Mucosa of rectum (tissue), 2 donors: ENCODE measurements around the gene UMAD1.

Experiments used
- H3K27ac ChIP-seq, 2 donors: one replicate each; pipeline ENCODE4 v1.7.0; 2013; ENCODE audit warnings: inconsistent platforms in 2 of 2, low read depth in 2 of 2, low read length in 2 of 2
- H3K27me3 ChIP-seq, 2 donors: one replicate each; pipeline ENCODE4 v1.7.0; 2013; ENCODE audit warnings: low read length in 2 of 2; ENCODE audit not compliant: control insufficient read depth in 2 of 2, insufficient read depth in 2 of 2
- H3K36me3 ChIP-seq, 2 donors: one replicate each; pipeline ENCODE4 v1.7.0; 2013; ENCODE audit warnings: low read length in 2 of 2; ENCODE audit not compliant: control insufficient read depth in 2 of 2, insufficient read depth in 2 of 2
- H3K4me1 ChIP-seq, 2 donors: one replicate each; pipeline ENCODE4 v1.7.0; 2013; ENCODE audit warnings: low read length in 2 of 2, mild to moderate bottlenecking in 1 of 2; ENCODE audit not compliant: control insufficient read depth in 2 of 2, insufficient read depth in 2 of 2
- H3K4me3 ChIP-seq, 2 donors: one replicate each; pipeline ENCODE4 v1.7.0; 2013; ENCODE audit warnings: low read length in 2 of 2
- H3K9ac ChIP-seq, 2 donors: one replicate each; pipeline ENCODE4 v1.7.0; 2013; ENCODE audit warnings: low read length in 2 of 2, low read depth in 1 of 2, mild to moderate bottlenecking in 1 of 2
- H3K9me3 ChIP-seq, 2 donors: one replicate each; pipeline ENCODE4 v1.7.0; 2013; ENCODE audit warnings: low read length in 2 of 2; ENCODE audit not compliant: control insufficient read depth in 2 of 2
- donor health status: healthy.
- donor health status: Normal muscosa, but diverticular disease.

Gene UMAD1

GRCh38 chr7:7701527-7701926, 61.0 kb downstream of the UMAD1 start:
- no peaks in the 10 kb centered on the region for H3K36me3 ChIP-seq
- H3K27me3 ChIP-seq = no peaks in the 10 kb centered on the region
- no peaks in the 10 kb centered on the region for H3K9me3 ChIP-seq
- no peak overlapping the region for H3K27ac ChIP-seq
- peaks cover 0 to 3% of the 10 kb centered on the region in 2 donors for H3K4me1 ChIP-seq
- H3K9ac ChIP-seq = no peak overlapping the region
- H3K4me3 ChIP-seq = no peak overlapping the region

- Histone ChIP-seq H3K9ac (no peak overlapping the region), H3K9me3 (no peaks in the 10 kb centered on the region), H3K4me3 (no peak overlapping the region), H3K27ac (no peak overlapping the region), H3K36me3 (no peaks in the 10 kb centered on the region), H3K4me1 (peaks cover 0 to 3% of the 10 kb centered on the region in 2 donors), H3K27me3 (no peaks in the 10 kb centered on the region)
Observed at GRCh38 chr7:7702826-7703225, 62.3 kb downstream of the UMAD1 start.

GRCh38 chr7:7703427-7703826, 62.9 kb downstream of the UMAD1 start:
- no peaks in the 10 kb centered on the region for H3K9me3 ChIP-seq
- no peaks in the 10 kb centered on the region for H3K36me3 ChIP-seq
- H3K27me3 ChIP-seq = no peaks in the 10 kb centered on the region
- H3K27ac ChIP-seq = no peak overlapping the region
- no peak overlapping the region for H3K4me3 ChIP-seq
- no peak overlapping the region for H3K9ac ChIP-seq
- peaks cover 0 to 3% of the 10 kb centered on the region in 2 donors for H3K4me1 ChIP-seq

GRCh38 chr7:7704867-7705266, 64.3 kb downstream of the UMAD1 start:
- H3K9me3 ChIP-seq = no peaks in the 10 kb centered on the region
- H3K9ac ChIP-seq = no peak overlapping the region
- no peaks in the 10 kb centered on the region for H3K27me3 ChIP-seq
- H3K4me1 ChIP-seq = peaks cover 0 to 3% of the 10 kb centered on the region in 2 donors
- no peaks in the 10 kb centered on the region for H3K36me3 ChIP-seq
- no peak overlapping the region for H3K27ac ChIP-seq
- H3K4me3 ChIP-seq = no peak overlapping the region

- Histone ChIP-seq H3K36me3 (no peaks in the 10 kb centered on the region), H3K27me3 (no peaks in the 10 kb centered on the region), H3K9ac (no peak overlapping the region), H3K9me3 (no peaks in the 10 kb centered on the region), H3K4me1 (peaks cover 0 to 3% of the 10 kb centered on the region in 2 donors), H3K4me3 (no peak overlapping the region), H3K27ac (no peak overlapping the region)
Observed at GRCh38 chr7:7705318-7705717, 64.8 kb downstream of the UMAD1 start.

GRCh38 chr7:7706101-7706511, 65.6 kb downstream of the UMAD1 start:
- peaks cover 0 to 3% of the 10 kb centered on the region in 2 donors for H3K4me1 ChIP-seq
- H3K9me3 ChIP-seq = no peaks in the 10 kb centered on the region
- no peaks in the 10 kb centered on the region for H3K27me3 ChIP-seq
- H3K4me3 ChIP-seq = no peak overlapping the region
- no peaks in the 10 kb centered on the region for H3K36me3 ChIP-seq
- H3K27ac ChIP-seq = no peak overlapping the region
- H3K9ac ChIP-seq = no peak overlapping the region

- Histone ChIP-seq H3K27ac (no peak overlapping the region), H3K27me3 (no peaks in the 10 kb centered on the region), H3K9me3 (no peaks in the 10 kb centered on the region), H3K4me1 (peaks cover 0 to 3% of the 10 kb centered on the region in 2 donors), H3K36me3 (no peaks in the 10 kb centered on the region), H3K4me3 (no peak overlapping the region), H3K9ac (no peak overlapping the region)
Observed at GRCh38 chr7:7706556-7707172, 66.1 kb downstream of the UMAD1 start.

GRCh38 chr7:7707246-7707645, 66.7 kb downstream of the UMAD1 start:
- H3K9ac ChIP-seq = no peak overlapping the region
- H3K36me3 ChIP-seq = no peaks in the 10 kb centered on the region
- no peak overlapping the region for H3K4me3 ChIP-seq
- H3K4me1 ChIP-seq = peaks cover 0 to 3% of the 10 kb centered on the region in 2 donors
- H3K27me3 ChIP-seq = no peaks in the 10 kb centered on the region
- H3K27ac ChIP-seq = no peak overlapping the region
- no peaks in the 10 kb centered on the region for H3K9me3 ChIP-seq

GRCh38 chr7:7707806-7708205, 67.3 kb downstream of the UMAD1 start:
- H3K27ac ChIP-seq = no peak overlapping the region
- no peaks in the 10 kb centered on the region for H3K36me3 ChIP-seq
- H3K9ac ChIP-seq = no peak overlapping the region
- H3K27me3 ChIP-seq = no peaks in the 10 kb centered on the region
- H3K9me3 ChIP-seq = no peaks in the 10 kb centered on the region
- peaks cover 0 to 3% of the 10 kb centered on the region in 2 donors for H3K4me1 ChIP-seq
- H3K4me3 ChIP-seq = no peak overlapping the region

- no peaks in the 10 kb centered on the region for H3K27me3 ChIP-seq
- H3K27ac ChIP-seq = no peak overlapping the region
- H3K4me3 ChIP-seq = no peak overlapping the region
- H3K9ac ChIP-seq = no peak overlapping the region
- no peaks in the 10 kb centered on the region for H3K36me3 ChIP-seq
- H3K9me3 ChIP-seq = no peaks in the 10 kb centered on the region
- H3K4me1 ChIP-seq = no peaks in the 10 kb centered on the region
Observed at GRCh38 chr7:7709291-7709690, 68.7 kb downstream of the UMAD1 start.

GRCh38 chr7:7710469-7710868, 69.9 kb downstream of the UMAD1 start:
- H3K4me1 ChIP-seq = no peaks in the 10 kb centered on the region

More at GRCh38 chr7:7710469-7710868, 69.9 kb downstream of the UMAD1 start:
- H3K27ac ChIP-seq = no peak overlapping the region
- no peaks in the 10 kb centered on the region for H3K27me3 ChIP-seq
- no peak overlapping the region for H3K9ac ChIP-seq
- H3K4me3 ChIP-seq = no peak overlapping the region
- no peaks in the 10 kb centered on the region for H3K36me3 ChIP-seq
- no peaks in the 10 kb centered on the region for H3K9me3 ChIP-seq
